ENCODE measurements around the gene RASAL2. TPM values are rescaled to one million over a fixed set of nuclear protein-coding genes. Genes with fewer than 3 reads are reported as not detected.
"Not testable (repeated sequence)": the region's sequence is repeated elsewhere in the genome, so short reads cannot be mapped to it uniquely, and the experiment has no call there.

RASAL2 gene
- total RNA-seq, 4 donors from 2014 or later, result 17.9 to 27.3 (median 23.5) TPM

- TF ChIP-seq POLR2A (IDR thresholded peaks at IDR 0.05) (no peak), CTCF (IDR thresholded peaks at IDR 0.05) (no peak)
- peak overlapping the region in 2 of 3 donors; percentile 22 to 55 for H3K27ac ChIP-seq
- H3K27me3 ChIP-seq, result no peaks in the 10 kb centered on the region
- intact Hi-C loops (cut with DNase I), result loop anchor here (5.0 kb wide), 1 partner anchor 44 kb away; no protein-coding TSS in a partner anchor
- peaks cover 12 to 18% of the 10 kb centered on the region in 2 donors for H3K4me1 ChIP-seq
- H3K4me3 ChIP-seq (replicated peaks in 1 of 3), result no peak overlapping the region
- DNase-seq, result no peak
- no peaks in the 10 kb centered on the region for H3K9me3 ChIP-seq
- WGBS, 2 donors, result 44 to 52% methylated on average over 3 of the region's 3 CpGs
- no peaks in the 10 kb centered on the region for H3K36me3 ChIP-seq
These were observed 7.6 kb upstream of the RASAL2 start for GRCh38 chr1:178086294-178086693.

- no peaks in the 10 kb centered on the region for H3K9me3 ChIP-seq
- intact Hi-C loops (cut with DNase I), result loop anchor here (5.0 kb wide), 1 partner anchor 44 kb away; no protein-coding TSS in a partner anchor
- peak overlapping the region in 2 of 3 donors; percentile 22 to 55 for H3K27ac ChIP-seq
- no peaks in the 10 kb centered on the region for H3K27me3 ChIP-seq
- peak overlapping the region in 1 of 3 donors; percentile 1 for H3K4me3 ChIP-seq (replicated peaks in 1 of 3)
- peaks cover 12 to 18% of the 10 kb centered on the region in 2 donors for H3K4me1 ChIP-seq
- TF ChIP-seq POLR2A (IDR thresholded peaks at IDR 0.05) (no peak), CTCF (IDR thresholded peaks at IDR 0.05) (no peak)
- WGBS, 2 donors, result 45 to 54% methylated on average over 4 of the region's 4 CpGs
- no peaks in the 10 kb centered on the region for H3K36me3 ChIP-seq
- DNase-seq, result peak; percentile 80 to 81
These were observed 7.1 kb upstream of the RASAL2 start for GRCh38 chr1:178086766-178087165.

GRCh38 chr1:178088651-178089050, 5.3 kb upstream of the RASAL2 start:
- TF ChIP-seq CTCF (IDR thresholded peaks at IDR 0.05) (no peak), POLR2A (IDR thresholded peaks at IDR 0.05) (no peak)
- Histone ChIP-seq H3K27me3 (no peaks in the 10 kb centered on the region), H3K27ac (no peak overlapping the region), H3K4me1 (peaks cover 18 to 22% of the 10 kb centered on the region in 2 donors), H3K4me3 (replicated peaks in 1 of 3) (no peak overlapping the region), H3K36me3 (no peaks in the 10 kb centered on the region), H3K9me3 (no peaks in the 10 kb centered on the region)
- intact Hi-C loops (cut with DNase I), result loop anchor here (5.0 kb wide), 1 partner anchor 46 kb away; no protein-coding TSS in a partner anchor
- 81 to 96% methylated on average over 2 of the region's 2 CpGs for WGBS, 2 donors
- no peak for DNase-seq

GRCh38 chr1:178091454-178091853, 2.5 kb upstream of the RASAL2 start:
- 89 to 95% methylated on average over 4 of the region's 4 CpGs for WGBS, 2 donors
- intact Hi-C loops (cut with DNase I); DNase-seq; H3K4me3 ChIP-seq (replicated peaks in 1 of 3); H3K27ac ChIP-seq; H3K27me3 ChIP-seq; H3K9me3 ChIP-seq; H3K36me3 ChIP-seq: not testable (repeated sequence)
- peaks cover 8 to 14% of the 10 kb centered on the region in 2 donors for H3K4me1 ChIP-seq

- WGBS, 2 donors, result 81 to 87% methylated on average over 3 of the region's 3 CpGs
- no peak overlapping the region for H3K4me3 ChIP-seq (replicated peaks in 1 of 3)
- TF ChIP-seq POLR2A (IDR thresholded peaks at IDR 0.05) (no peak), CTCF (IDR thresholded peaks at IDR 0.05) (no peak)
- no peaks in the 10 kb centered on the region for H3K9me3 ChIP-seq
- intact Hi-C loops (cut with DNase I), result no loop called here
- peaks cover 6 to 10% of the 10 kb centered on the region in 2 donors for H3K4me1 ChIP-seq
- no peak for DNase-seq
- H3K36me3 ChIP-seq, result no peaks in the 10 kb centered on the region
- no peak overlapping the region for H3K27ac ChIP-seq
- no peaks in the 10 kb centered on the region for H3K27me3 ChIP-seq
These were observed 1.7 kb upstream of the RASAL2 start for GRCh38 chr1:178091986-178092745.

Measured in thyroid gland (tissue), 4 donors.